GM18526 (cell line): ENCODE measurements around the gene RBMS3.

Source experiments
- POLR2A ChIP-seq: IDR thresholded peaks from 3 replicates; pipeline ENCODE4 v1.6.1; 2011; ENCODE audit not compliant: insufficient read length; ENCODE audit errors: extremely low read depth

The RBMS3 gene

GRCh38 chr3:29708884-29709283 lies 428.0 kb downstream of the RBMS3 start:
- no peak for TF ChIP-seq POLR2A

- TF ChIP-seq POLR2A: no peak
Observed at GRCh38 chr3:29711255-29711771, 430.4 kb downstream of the RBMS3 start.

GRCh38 chr3:29716213-29716612 lies 435.3 kb downstream of the RBMS3 start:
- TF ChIP-seq POLR2A: no peak

GRCh38 chr3:29718661-29719065 lies 437.8 kb downstream of the RBMS3 start:
- TF ChIP-seq POLR2A: no peak

GRCh38 chr3:29720665-29721064 lies 439.8 kb downstream of the RBMS3 start:
- TF ChIP-seq POLR2A: no peak

GRCh38 chr3:29721789-29722188 lies 440.9 kb downstream of the RBMS3 start:
- TF ChIP-seq POLR2A: no peak

GRCh38 chr3:29731050-29731449 lies 450.2 kb downstream of the RBMS3 start:
- no peak for TF ChIP-seq POLR2A

GRCh38 chr3:29741231-29741630 lies 460.4 kb downstream of the RBMS3 start:
- TF ChIP-seq POLR2A: no peak

GRCh38 chr3:29745232-29745870 lies 464.5 kb downstream of the RBMS3 start:
- no peak for TF ChIP-seq POLR2A

- TF ChIP-seq POLR2A: no peak
Observed at GRCh38 chr3:29746163-29746760, 465.4 kb downstream of the RBMS3 start.

- TF ChIP-seq POLR2A: no peak
Observed at GRCh38 chr3:29747991-29748390, 467.1 kb downstream of the RBMS3 start.

GRCh38 chr3:29751647-29752314 lies 470.9 kb downstream of the RBMS3 start:
- no peak for TF ChIP-seq POLR2A

GRCh38 chr3:29754346-29754745 lies 473.5 kb downstream of the RBMS3 start:
- TF ChIP-seq POLR2A: no peak

- TF ChIP-seq POLR2A: no peak
Observed at GRCh38 chr3:29755416-29755815, 474.5 kb downstream of the RBMS3 start.

- no peak for TF ChIP-seq POLR2A
Observed at GRCh38 chr3:29757054-29757777, 476.3 kb downstream of the RBMS3 start.

GRCh38 chr3:29758108-29758433 lies 477.2 kb downstream of the RBMS3 start:
- no peak for TF ChIP-seq POLR2A
